NCI-H82 treated with DMSO at 0.1 percent for 48 hours (cell line): ENCODE measurements around the gene MTRFR.
"Not testable (repeated sequence)": the region's sequence is repeated elsewhere in the genome, so short reads cannot be mapped to it uniquely, and the experiment has no call there.

ENCODE experiments used
- DNase-seq: peaks from one replicate; lab custom pipeline; 2025; ENCODE audit not compliant: unreplicated experiment; lab: John Stamatoyannopoulos, UW

MTRFR gene

GRCh38 chr12:123248996-123249741 lies 15.9 kb downstream of the MTRFR start:
- DNase-seq: not testable (repeated sequence)

GRCh38 chr12:123250471-123251383 lies 17.5 kb downstream of the MTRFR start:
- DNase-seq: peak; percentile 95

GRCh38 chr12:123251403-123252076 lies 18.3 kb downstream of the MTRFR start:
- DNase-seq: peak; percentile 54

GRCh38 chr12:123252365-123252764 lies 19.1 kb downstream of the MTRFR start:
- peak; percentile 71 for DNase-seq

- peak; percentile 42 for DNase-seq
These were observed 20.6 kb downstream of the MTRFR start for GRCh38 chr12:123253641-123254459.

GRCh38 chr12:123254853-123255446 lies 21.7 kb downstream of the MTRFR start:
- no peak for DNase-seq

GRCh38 chr12:123258593-123258992 lies 25.4 kb downstream of the MTRFR start:
- DNase-seq: no peak

- no peak for DNase-seq
These were observed 26.8 kb downstream of the MTRFR start for GRCh38 chr12:123260081-123260480.

- no peak for DNase-seq
These were observed 28.0 kb downstream of the MTRFR start for GRCh38 chr12:123261196-123261595.

- no peak for DNase-seq
These were observed 30.1 kb downstream of the MTRFR start for GRCh38 chr12:123263196-123263817.

- no peak for DNase-seq
These were observed 31.4 kb downstream of the MTRFR start for GRCh38 chr12:123264642-123265041.

- DNase-seq: no peak
These were observed 32.8 kb downstream of the MTRFR start for GRCh38 chr12:123265851-123266678.

- no peak for DNase-seq
These were observed 33.5 kb downstream of the MTRFR start for GRCh38 chr12:123266679-123267277.

GRCh38 chr12:123267335-123267920 lies 34.2 kb downstream of the MTRFR start:
- no peak for DNase-seq

- no peak for DNase-seq
These were observed 35.0 kb downstream of the MTRFR start for GRCh38 chr12:123267991-123268843.

- DNase-seq: no peak
These were observed 35.6 kb downstream of the MTRFR start for GRCh38 chr12:123268850-123269249.

- no peak for DNase-seq
These were observed 36.2 kb downstream of the MTRFR start for GRCh38 chr12:123269395-123269892.
